ENCODE measurements around the gene RSRC2. TPM values are rescaled to one million over a fixed set of nuclear protein-coding genes. Genes with fewer than 3 reads are reported as not detected.

Gene RSRC2
- polyA plus RNA-seq, 1 donor from 2014 or later, result 194 TPM

DNA sequence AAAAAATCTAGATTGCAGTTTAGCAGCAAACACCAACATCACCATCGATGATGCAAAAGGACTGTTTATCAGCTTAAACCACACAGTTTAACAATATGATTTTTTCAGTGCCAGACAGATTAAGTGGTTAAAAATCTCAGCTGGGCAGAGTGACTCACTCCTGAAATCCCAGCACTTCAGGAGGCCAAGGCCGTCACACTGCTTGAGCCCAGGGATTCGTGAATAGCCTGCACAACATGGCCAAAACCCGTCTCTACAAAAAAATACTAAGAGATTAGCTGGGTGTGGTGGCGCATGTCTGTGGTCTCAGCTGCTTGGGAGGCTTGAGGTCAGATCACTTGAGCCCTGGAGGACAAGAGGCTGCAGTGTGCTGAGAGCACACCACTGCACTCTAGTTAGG is 8.9 kb downstream of the RSRC2 start:
- Histone ChIP-seq H4K20me1 (ENCODE audit: insufficient read depth) (peaks cover 9% of the 10 kb centered on the region), H3K36me3 (ENCODE audit: insufficient read depth, low read length) (peaks cover 23% of the 10 kb centered on the region), H3K4me2 (ENCODE audit: low read length) (no peak overlapping the region), H3K27ac (ENCODE audit: low read length) (no peak overlapping the region), H3F3A (ENCODE audit: insufficient read depth, low read length, poor library complexity, severe bottlenecking) (no peaks in the 10 kb centered on the region), H3K79me2 (replicated peaks; ENCODE audit: insufficient read depth, low read length) (peaks cover 35% of the 10 kb centered on the region), H3K9ac (ENCODE audit: low read length) (no peak overlapping the region), H3K4me3 (ENCODE audit: low read length) (no peak overlapping the region), H3K27me3 (ENCODE audit: insufficient read depth, low read depth, low read length) (no peaks in the 10 kb centered on the region), H3K9me3 (ENCODE audit: low read length) (no peaks in the 10 kb centered on the region), H3K9me2 (ENCODE audit: insufficient read depth, low read length) (no peaks in the 10 kb centered on the region), H2AFZ (ENCODE audit: low read depth, low read length) (no peak overlapping the region)
- TF ChIP-seq TAF1 (IDR thresholded peaks at IDR 0.05; ENCODE audit: low read depth), result no peak
- no peak for TF ChIP-seq EZH2 (IDR thresholded peaks at IDR 0.05; ENCODE audit: borderline replicate concordance, insufficient read depth, low read length, poor library complexity, severe bottlenecking)
- TF ChIP-seq RAD21 (conservative IDR thresholded peaks at IDR 0.05), result no peak
- no peak for TF ChIP-seq MXI1 (conservative IDR thresholded peaks at IDR 0.05; ENCODE audit: poor library complexity, severe bottlenecking)
- no peak for TF ChIP-seq EP300 (conservative IDR thresholded peaks at IDR 0.05; ENCODE audit: poor library complexity, severe bottlenecking)
- TF ChIP-seq POLR2AphosphoS5 (IDR thresholded peaks at IDR 0.05), result no peak
- TF ChIP-seq, protein P1, sequence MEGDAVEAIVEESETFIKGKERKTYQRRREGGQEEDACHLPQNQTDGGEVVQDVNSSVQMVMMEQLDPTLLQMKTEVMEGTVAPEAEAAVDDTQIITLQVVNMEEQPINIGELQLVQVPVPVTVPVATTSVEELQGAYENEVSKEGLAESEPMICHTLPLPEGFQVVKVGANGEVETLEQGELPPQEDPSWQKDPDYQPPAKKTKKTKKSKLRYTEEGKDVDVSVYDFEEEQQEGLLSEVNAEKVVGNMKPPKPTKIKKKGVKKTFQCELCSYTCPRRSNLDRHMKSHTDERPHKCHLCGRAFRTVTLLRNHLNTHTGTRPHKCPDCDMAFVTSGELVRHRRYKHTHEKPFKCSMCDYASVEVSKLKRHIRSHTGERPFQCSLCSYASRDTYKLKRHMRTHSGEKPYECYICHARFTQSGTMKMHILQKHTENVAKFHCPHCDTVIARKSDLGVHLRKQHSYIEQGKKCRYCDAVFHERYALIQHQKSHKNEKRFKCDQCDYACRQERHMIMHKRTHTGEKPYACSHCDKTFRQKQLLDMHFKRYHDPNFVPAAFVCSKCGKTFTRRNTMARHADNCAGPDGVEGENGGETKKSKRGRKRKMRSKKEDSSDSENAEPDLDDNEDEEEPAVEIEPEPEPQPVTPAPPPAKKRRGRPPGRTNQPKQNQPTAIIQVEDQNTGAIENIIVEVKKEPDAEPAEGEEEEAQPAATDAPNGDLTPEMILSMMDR (IDR thresholded peaks at IDR 0.05; ENCODE audit: poor library complexity, severe bottlenecking), result no peak
- no peak for TF ChIP-seq SMC3 (conservative IDR thresholded peaks at IDR 0.05; ENCODE audit: poor library complexity)
- TF ChIP-seq, protein P2, sequence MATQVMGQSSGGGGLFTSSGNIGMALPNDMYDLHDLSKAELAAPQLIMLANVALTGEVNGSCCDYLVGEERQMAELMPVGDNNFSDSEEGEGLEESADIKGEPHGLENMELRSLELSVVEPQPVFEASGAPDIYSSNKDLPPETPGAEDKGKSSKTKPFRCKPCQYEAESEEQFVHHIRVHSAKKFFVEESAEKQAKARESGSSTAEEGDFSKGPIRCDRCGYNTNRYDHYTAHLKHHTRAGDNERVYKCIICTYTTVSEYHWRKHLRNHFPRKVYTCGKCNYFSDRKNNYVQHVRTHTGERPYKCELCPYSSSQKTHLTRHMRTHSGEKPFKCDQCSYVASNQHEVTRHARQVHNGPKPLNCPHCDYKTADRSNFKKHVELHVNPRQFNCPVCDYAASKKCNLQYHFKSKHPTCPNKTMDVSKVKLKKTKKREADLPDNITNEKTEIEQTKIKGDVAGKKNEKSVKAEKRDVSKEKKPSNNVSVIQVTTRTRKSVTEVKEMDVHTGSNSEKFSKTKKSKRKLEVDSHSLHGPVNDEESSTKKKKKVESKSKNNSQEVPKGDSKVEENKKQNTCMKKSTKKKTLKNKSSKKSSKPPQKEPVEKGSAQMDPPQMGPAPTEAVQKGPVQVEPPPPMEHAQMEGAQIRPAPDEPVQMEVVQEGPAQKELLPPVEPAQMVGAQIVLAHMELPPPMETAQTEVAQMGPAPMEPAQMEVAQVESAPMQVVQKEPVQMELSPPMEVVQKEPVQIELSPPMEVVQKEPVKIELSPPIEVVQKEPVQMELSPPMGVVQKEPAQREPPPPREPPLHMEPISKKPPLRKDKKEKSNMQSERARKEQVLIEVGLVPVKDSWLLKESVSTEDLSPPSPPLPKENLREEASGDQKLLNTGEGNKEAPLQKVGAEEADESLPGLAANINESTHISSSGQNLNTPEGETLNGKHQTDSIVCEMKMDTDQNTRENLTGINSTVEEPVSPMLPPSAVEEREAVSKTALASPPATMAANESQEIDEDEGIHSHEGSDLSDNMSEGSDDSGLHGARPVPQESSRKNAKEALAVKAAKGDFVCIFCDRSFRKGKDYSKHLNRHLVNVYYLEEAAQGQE (IDR thresholded peaks at IDR 0.05; ENCODE audit: borderline replicate concordance), result no peak

DNA sequence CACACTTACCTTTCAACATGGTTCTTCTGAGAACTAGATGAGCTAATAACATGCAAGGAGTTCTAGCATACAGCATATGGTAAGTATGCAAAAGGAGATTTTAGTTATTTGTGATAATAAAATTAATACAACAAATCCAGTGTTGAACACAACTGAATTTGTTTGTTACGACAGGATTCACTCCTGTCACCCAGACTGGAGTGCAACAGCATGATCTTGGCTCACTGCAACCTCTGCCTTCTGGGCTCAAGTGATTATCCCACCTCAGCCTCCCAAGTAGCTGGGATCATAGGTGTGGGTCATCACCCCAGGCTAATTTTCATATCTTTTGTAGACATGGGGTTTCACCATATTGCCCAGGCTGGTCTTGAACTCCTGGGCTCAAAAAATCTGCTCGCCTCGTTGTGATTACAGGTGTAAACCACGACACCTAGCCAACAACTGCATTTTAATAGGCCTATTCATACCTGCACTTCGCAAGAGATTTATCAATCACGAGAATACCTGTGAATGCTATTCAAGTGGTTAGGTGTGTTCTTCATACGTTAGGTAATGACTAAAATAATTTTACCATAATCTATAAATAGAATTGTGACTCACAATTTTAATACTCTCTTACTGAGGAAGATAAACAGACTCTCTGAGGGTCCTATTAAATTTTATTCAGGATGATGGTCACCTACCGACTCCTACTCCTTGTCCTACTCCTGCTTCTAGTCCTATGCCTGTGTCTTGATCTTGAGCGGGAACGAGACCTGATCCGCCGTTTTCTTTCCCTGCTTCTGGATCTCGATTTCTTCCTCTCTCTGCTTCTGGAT is 10.0 kb downstream of the RSRC2 start:
- H2AFZ ChIP-seq (ENCODE audit: low read depth, low read length), result no peak overlapping the region
- H4K20me1 ChIP-seq (ENCODE audit: insufficient read depth), result no peaks in the 10 kb centered on the region
- H3F3A ChIP-seq (ENCODE audit: insufficient read depth, low read length, poor library complexity, severe bottlenecking), result no peaks in the 10 kb centered on the region
- no peak overlapping the region for H3K27ac ChIP-seq (ENCODE audit: low read length)
- no peaks in the 10 kb centered on the region for H3K27me3 ChIP-seq (ENCODE audit: insufficient read depth, low read depth, low read length)
- no peak overlapping the region for H3K9ac ChIP-seq (ENCODE audit: low read length)
- TF ChIP-seq TAF1 (IDR thresholded peaks at IDR 0.05; ENCODE audit: low read depth), result no peak
- TF ChIP-seq, protein P1 (IDR thresholded peaks at IDR 0.05; ENCODE audit: poor library complexity, severe bottlenecking), result no peak
- TF ChIP-seq POLR2AphosphoS5 (IDR thresholded peaks at IDR 0.05), result no peak
- no peak for TF ChIP-seq SMC3 (conservative IDR thresholded peaks at IDR 0.05; ENCODE audit: poor library complexity)
- TF ChIP-seq EZH2 (IDR thresholded peaks at IDR 0.05; ENCODE audit: borderline replicate concordance, insufficient read depth, low read length, poor library complexity, severe bottlenecking), result no peak
- TF ChIP-seq RAD21 (conservative IDR thresholded peaks at IDR 0.05), result no peak
- TF ChIP-seq, protein P2 (IDR thresholded peaks at IDR 0.05; ENCODE audit: borderline replicate concordance), result no peak
- no peak for TF ChIP-seq EP300 (conservative IDR thresholded peaks at IDR 0.05; ENCODE audit: poor library complexity, severe bottlenecking)
- peaks cover 33% of the 10 kb centered on the region for H3K79me2 ChIP-seq (replicated peaks; ENCODE audit: insufficient read depth, low read length)
- H3K4me2 ChIP-seq (ENCODE audit: low read length), result no peak overlapping the region
- no peaks in the 10 kb centered on the region for H3K9me2 ChIP-seq (ENCODE audit: insufficient read depth, low read length)
- peaks cover 23% of the 10 kb centered on the region for H3K36me3 ChIP-seq (ENCODE audit: insufficient read depth, low read length)
- no peaks in the 10 kb centered on the region for H3K9me3 ChIP-seq (ENCODE audit: low read length)
- H3K4me3 ChIP-seq (ENCODE audit: low read length), result no peak overlapping the region
